Liver (tissue), 3 donors: ENCODE results near the gene RPL26.

Source experiments
- ATF3 ChIP-seq: IDR thresholded peaks from 2 replicates; pipeline ENCODE4 v1.6.1; 2016; ENCODE audit warnings: antibody characterized with exemption
- CTCF ChIP-seq: fragments of 150-350 bp; IDR thresholded peaks from 2 replicates; pipeline ENCODE4 v1.5.1; 2017; ENCODE audit warnings: improper control_type of control experiment, low read depth, low read length; ENCODE audit not compliant: missing input control
- EGR1 ChIP-seq, 2 donors: IDR thresholded peaks; 2 replicates each; pipeline ENCODE4 v1.6.1; 2016 to 2018; ENCODE audit warnings: antibody characterized with exemption in 2 of 2, low read depth in 2 of 2
- FOXA1 ChIP-seq: IDR thresholded peaks from 2 replicates; pipeline ENCODE4 v1.6.1; 2016; ENCODE audit warnings: antibody characterized with exemption
- GABPA ChIP-seq, 2 donors: IDR thresholded peaks in 1 of 2; conservative IDR thresholded peaks in 1 of 2; 2 replicates each; pipeline ENCODE4 v1.6.1; 2016; ENCODE audit warnings: antibody characterized with exemption in 2 of 2, mild to moderate bottlenecking in 1 of 2, moderate library complexity in 1 of 2
- HNF4G ChIP-seq: IDR thresholded peaks from 2 replicates; pipeline ENCODE4 v1.6.1; 2016; ENCODE audit warnings: antibody characterized with exemption
- MAX ChIP-seq: IDR thresholded peaks from 2 replicates; pipeline ENCODE4 v1.6.1; 2016; ENCODE audit warnings: antibody characterized with exemption
- RAD21 ChIP-seq, 2 donors: IDR thresholded peaks; 2 replicates each; pipeline ENCODE4 v1.6.1; 2016; ENCODE audit warnings: antibody characterized with exemption in 2 of 2, mild to moderate bottlenecking in 2 of 2
- REST ChIP-seq: IDR thresholded peaks from 2 replicates; pipeline ENCODE4 v1.6.1; 2016; ENCODE audit warnings: antibody characterized with exemption, mild to moderate bottlenecking
- RXRA ChIP-seq, 2 donors: IDR thresholded peaks; 2 replicates each; pipeline ENCODE4 v1.6.1; 2017 to 2018; ENCODE audit warnings: antibody characterized with exemption in 2 of 2, mild to moderate bottlenecking in 1 of 2
- TAF1 ChIP-seq: conservative IDR thresholded peaks from 2 replicates; pipeline ENCODE4 v1.6.1; 2016; ENCODE audit warnings: antibody characterized with exemption, mild to moderate bottlenecking
- YY1 ChIP-seq: IDR thresholded peaks from 2 replicates; pipeline ENCODE4 v1.6.1; 2016; ENCODE audit warnings: antibody characterized with exemption, mild to moderate bottlenecking
- ZBTB33 ChIP-seq: IDR thresholded peaks from 2 replicates; pipeline ENCODE4 v1.6.1; 2016; ENCODE audit warnings: antibody characterized with exemption
- donor health status: healthy.
- donor health status: healthy.

- no peak for TF ChIP-seq CTCF
- no peak for TF ChIP-seq ATF3
- no peak for TF ChIP-seq EGR1 (IDR thresholded peaks at IDR 0.05; ENCODE audit: low read depth in 2 of 2)
- TF ChIP-seq YY1: no peak
- TF ChIP-seq GABPA (IDR thresholded peaks at IDR 0.05 in 1 of 2, conservative IDR thresholded peaks at IDR 0.05 in 1 of 2): no peak
- no peak for TF ChIP-seq ZBTB33
- TF ChIP-seq HNF4G: no peak
- TF ChIP-seq RXRA (IDR thresholded peaks at IDR 0.05): no peak
- TF ChIP-seq RAD21 (IDR thresholded peaks at IDR 0.05): no peak
- TF ChIP-seq TAF1: no peak
- no peak for TF ChIP-seq REST
- no peak for TF ChIP-seq MAX
- no peak for TF ChIP-seq FOXA1
Measured at GRCh38 chr17:8377422-8377821, 5.6 kb downstream of the RPL26 start.
